ENCODE measurements around the gene IRF4.
A peak's percentile ranks its signal among the peaks of the same experiment; 100 is the strongest.

Gene IRF4

GRCh38 chr6:385614-386013 lies 5.9 kb upstream of the IRF4 start:
- no peak overlapping the region for H2AFZ ChIP-seq (ENCODE audit: low read length, unreplicated experiment)

GRCh38 chr6:386688-387266 lies 4.8 kb upstream of the IRF4 start:
- no peak overlapping the region for H3K4me3 ChIP-seq (ENCODE audit: low read depth, low read length)
- H2AFZ ChIP-seq (ENCODE audit: low read length, unreplicated experiment) = no peak overlapping the region
- H3K79me2 ChIP-seq (ENCODE audit: control insufficient read depth, insufficient read depth, low read length, unreplicated experiment) = no peaks in the 10 kb centered on the region
- H3K4me1 ChIP-seq (ENCODE audit: control insufficient read depth, insufficient read depth, low read length, unreplicated experiment) = peaks cover 9% of the 10 kb centered on the region
- peaks cover 49% of the 10 kb centered on the region for H3K27me3 ChIP-seq (ENCODE audit: insufficient read depth, low read length)
- H3K36me3 ChIP-seq (ENCODE audit: insufficient read depth, low read length) = no peaks in the 10 kb centered on the region
- H3K27ac ChIP-seq (ENCODE audit: low read depth, low read length) = no peak overlapping the region

More at GRCh38 chr6:385614-386013, 5.9 kb upstream of the IRF4 start:
- Histone ChIP-seq H3K4me1 (ENCODE audit: control insufficient read depth, insufficient read depth, low read length, unreplicated experiment) (peaks cover 9% of the 10 kb centered on the region), H3K36me3 (ENCODE audit: insufficient read depth, low read length) (no peaks in the 10 kb centered on the region), H3K79me2 (ENCODE audit: control insufficient read depth, insufficient read depth, low read length, unreplicated experiment) (no peaks in the 10 kb centered on the region), H3K27ac (ENCODE audit: low read depth, low read length) (no peak overlapping the region), H3K4me3 (ENCODE audit: low read depth, low read length) (no peak overlapping the region), H3K27me3 (ENCODE audit: insufficient read depth, low read length) (peaks cover 50% of the 10 kb centered on the region)

GRCh38 chr6:387293-387741 lies 4.2 kb upstream of the IRF4 start:
- H2AFZ ChIP-seq (ENCODE audit: low read length, unreplicated experiment) = no peak overlapping the region
- H3K27ac ChIP-seq (ENCODE audit: low read depth, low read length) = no peak overlapping the region
- H3K79me2 ChIP-seq (ENCODE audit: control insufficient read depth, insufficient read depth, low read length, unreplicated experiment) = no peaks in the 10 kb centered on the region
- H3K4me3 ChIP-seq (ENCODE audit: low read depth, low read length) = no peak overlapping the region
- peaks cover 10% of the 10 kb centered on the region for H3K4me1 ChIP-seq (ENCODE audit: control insufficient read depth, insufficient read depth, low read length, unreplicated experiment)
- peaks cover 50% of the 10 kb centered on the region for H3K27me3 ChIP-seq (ENCODE audit: insufficient read depth, low read length)
- no peaks in the 10 kb centered on the region for H3K36me3 ChIP-seq (ENCODE audit: insufficient read depth, low read length)

GRCh38 chr6:388202-388903 lies 3.2 kb upstream of the IRF4 start:
- no peaks in the 10 kb centered on the region for H3K36me3 ChIP-seq (ENCODE audit: insufficient read depth, low read length)
- H2AFZ ChIP-seq (ENCODE audit: low read length, unreplicated experiment) = no peak overlapping the region
- H3K4me3 ChIP-seq (ENCODE audit: low read depth, low read length) = no peak overlapping the region
- H3K27ac ChIP-seq (ENCODE audit: low read depth, low read length) = no peak overlapping the region
- H3K79me2 ChIP-seq (ENCODE audit: control insufficient read depth, insufficient read depth, low read length, unreplicated experiment) = no peaks in the 10 kb centered on the region
- H3K4me1 ChIP-seq (ENCODE audit: control insufficient read depth, insufficient read depth, low read length, unreplicated experiment) = peaks cover 10% of the 10 kb centered on the region
- H3K27me3 ChIP-seq (ENCODE audit: insufficient read depth, low read length) = peaks cover 60% of the 10 kb centered on the region

- Histone ChIP-seq H3K79me2 (ENCODE audit: control insufficient read depth, insufficient read depth, low read length, unreplicated experiment) (no peaks in the 10 kb centered on the region), H3K27me3 (ENCODE audit: insufficient read depth, low read length) (peaks cover 68% of the 10 kb centered on the region), H3K4me3 (ENCODE audit: low read depth, low read length) (no peak overlapping the region), H3K27ac (ENCODE audit: low read depth, low read length) (no peak overlapping the region), H2AFZ (ENCODE audit: low read length, unreplicated experiment) (no peak overlapping the region), H3K36me3 (ENCODE audit: insufficient read depth, low read length) (no peaks in the 10 kb centered on the region), H3K4me1 (ENCODE audit: control insufficient read depth, insufficient read depth, low read length, unreplicated experiment) (peaks cover 5% of the 10 kb centered on the region)
Measured at GRCh38 chr6:389143-389542, 2.4 kb upstream of the IRF4 start.

- Histone ChIP-seq H3K4me1 (ENCODE audit: control insufficient read depth, insufficient read depth, low read length, unreplicated experiment) (peaks cover 5% of the 10 kb centered on the region), H3K36me3 (ENCODE audit: insufficient read depth, low read length) (no peaks in the 10 kb centered on the region), H2AFZ (ENCODE audit: low read length, unreplicated experiment) (no peak overlapping the region), H3K27ac (ENCODE audit: low read depth, low read length) (no peak overlapping the region), H3K4me3 (ENCODE audit: low read depth, low read length) (no peak overlapping the region), H3K27me3 (ENCODE audit: insufficient read depth, low read length) (peaks cover 68% of the 10 kb centered on the region), H3K79me2 (ENCODE audit: control insufficient read depth, insufficient read depth, low read length, unreplicated experiment) (no peaks in the 10 kb centered on the region)
Measured at GRCh38 chr6:389622-390021, 1.9 kb upstream of the IRF4 start.

- peaks cover 5% of the 10 kb centered on the region for H3K4me1 ChIP-seq (ENCODE audit: control insufficient read depth, insufficient read depth, low read length, unreplicated experiment)
- H2AFZ ChIP-seq (ENCODE audit: low read length, unreplicated experiment) = peak overlapping the region; percentile 60
- H3K27me3 ChIP-seq (ENCODE audit: insufficient read depth, low read length) = peaks cover 73% of the 10 kb centered on the region
- no peak overlapping the region for H3K27ac ChIP-seq (ENCODE audit: low read depth, low read length)
- H3K4me3 ChIP-seq (ENCODE audit: low read depth, low read length) = peak overlapping the region; percentile 73
- no peaks in the 10 kb centered on the region for H3K36me3 ChIP-seq (ENCODE audit: insufficient read depth, low read length)
- no peaks in the 10 kb centered on the region for H3K79me2 ChIP-seq (ENCODE audit: control insufficient read depth, insufficient read depth, low read length, unreplicated experiment)
Measured at GRCh38 chr6:390914-391558, 516 bp upstream of the IRF4 start.

DNA sequence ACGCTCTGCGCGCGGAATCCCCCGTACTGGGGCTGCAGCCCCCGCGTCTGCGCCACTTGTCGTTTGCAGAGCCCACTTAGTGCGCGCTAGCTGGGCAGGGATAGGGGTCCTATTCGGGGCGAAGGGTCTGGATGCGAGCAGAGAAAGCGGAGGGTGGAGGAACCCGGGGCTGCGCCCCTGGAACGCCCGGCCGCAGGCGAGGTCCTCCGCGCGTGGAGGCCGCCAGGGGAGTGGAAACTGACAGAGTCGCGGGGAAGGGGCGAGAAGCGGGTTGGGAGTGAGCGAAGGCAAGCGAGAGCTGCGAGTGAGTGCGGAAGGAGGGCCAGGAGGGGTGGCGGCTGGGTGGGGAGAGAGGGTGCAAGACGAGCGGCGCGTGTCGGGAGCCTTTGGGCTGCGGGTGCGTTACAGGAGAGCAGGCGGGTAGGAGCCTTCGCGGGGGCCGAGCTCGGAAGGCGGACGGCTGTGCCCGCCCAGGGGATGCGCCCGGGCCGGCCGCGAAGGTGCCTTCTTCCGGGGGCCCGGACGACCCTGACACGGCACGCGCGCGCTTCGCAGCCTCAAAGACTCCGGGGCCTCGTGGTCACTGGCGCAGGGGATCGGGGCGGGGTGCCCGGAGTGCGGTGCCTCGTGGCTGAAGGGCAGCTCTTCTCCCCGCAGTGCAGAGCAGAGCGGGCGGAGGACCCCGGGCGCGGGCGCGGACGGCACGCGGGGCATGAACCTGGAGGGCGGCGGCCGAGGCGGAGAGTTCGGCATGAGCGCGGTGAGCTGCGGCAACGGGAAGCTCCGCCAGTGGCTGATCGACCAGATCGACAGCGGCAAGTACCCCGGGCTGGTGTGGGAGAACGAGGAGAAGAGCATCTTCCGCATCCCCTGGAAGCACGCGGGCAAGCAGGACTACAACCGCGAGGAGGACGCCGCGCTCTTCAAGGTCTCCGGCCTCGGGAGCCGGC lies 1.2 kb downstream of the IRF4 start:
- H3K27me3 ChIP-seq (ENCODE audit: insufficient read depth, low read length) = peaks cover 85% of the 10 kb centered on the region
- no peak overlapping the region for H3K27ac ChIP-seq (ENCODE audit: low read depth, low read length)
- H3K36me3 ChIP-seq (ENCODE audit: insufficient read depth, low read length) = no peaks in the 10 kb centered on the region
- no peak overlapping the region for H2AFZ ChIP-seq (ENCODE audit: low read length, unreplicated experiment)
- H3K4me3 ChIP-seq (ENCODE audit: low read depth, low read length) = peak overlapping the region; percentile 73
- H3K4me1 ChIP-seq (ENCODE audit: control insufficient read depth, insufficient read depth, low read length, unreplicated experiment) = peaks cover 5% of the 10 kb centered on the region
- H3K79me2 ChIP-seq (ENCODE audit: control insufficient read depth, insufficient read depth, low read length, unreplicated experiment) = no peaks in the 10 kb centered on the region

DNA sequence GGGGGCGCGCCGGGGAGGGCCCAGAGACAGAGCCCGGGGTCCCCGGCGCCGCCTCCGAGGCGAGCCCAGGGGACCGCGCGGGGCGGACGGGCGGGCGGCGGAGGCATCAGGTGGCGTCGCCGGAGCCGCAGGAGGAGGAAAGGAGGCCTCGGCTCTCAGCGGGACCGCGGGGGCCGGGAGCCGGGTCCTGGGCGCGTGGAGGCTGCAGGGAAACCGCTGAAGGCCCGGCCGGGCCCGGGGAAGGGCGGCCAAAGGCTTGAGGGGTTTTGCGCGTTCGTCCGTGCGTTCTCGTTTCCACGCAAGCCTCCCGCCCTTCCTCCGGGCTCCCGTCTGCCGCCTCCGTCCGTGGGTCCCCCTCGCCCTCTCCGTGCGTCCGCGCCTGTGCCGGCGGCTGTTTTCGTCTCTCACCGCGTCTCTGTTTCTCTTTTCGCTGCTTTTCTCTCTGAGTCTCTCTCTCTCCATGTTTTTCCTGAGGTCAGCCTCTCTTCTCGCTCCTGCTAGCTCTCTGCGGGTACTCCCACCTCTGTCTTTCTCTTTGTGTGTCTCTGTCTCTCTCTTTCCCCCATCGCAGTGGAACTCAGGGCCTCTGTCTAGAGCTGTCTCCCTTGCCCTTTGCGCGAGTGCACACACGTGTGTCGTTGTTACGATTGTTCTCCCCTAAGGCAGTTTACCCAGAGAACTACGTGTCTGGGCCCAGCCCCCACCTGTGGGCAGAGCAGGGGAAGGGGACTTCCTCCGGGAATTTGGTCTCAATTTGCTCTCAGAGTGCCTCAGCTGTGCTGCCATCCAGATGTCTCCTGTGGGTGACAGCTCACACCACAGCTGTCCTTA lies 2.1 kb downstream of the IRF4 start:
- Histone ChIP-seq H3K4me3 (ENCODE audit: low read depth, low read length) (no peak overlapping the region), H3K79me2 (ENCODE audit: control insufficient read depth, insufficient read depth, low read length, unreplicated experiment) (no peaks in the 10 kb centered on the region), H3K4me1 (ENCODE audit: control insufficient read depth, insufficient read depth, low read length, unreplicated experiment) (peaks cover 5% of the 10 kb centered on the region), H3K27me3 (ENCODE audit: insufficient read depth, low read length) (peaks cover 88% of the 10 kb centered on the region), H3K27ac (ENCODE audit: low read depth, low read length) (no peak overlapping the region), H2AFZ (ENCODE audit: low read length, unreplicated experiment) (no peak overlapping the region), H3K36me3 (ENCODE audit: insufficient read depth, low read length) (no peaks in the 10 kb centered on the region)

Data from ACC112 (cell line).